Spleen (tissue), 11 donors: ENCODE measurements around the gene SORL1. TPM values are rescaled to one million over a fixed set of nuclear protein-coding genes. Genes with fewer than 3 reads are reported as not detected.

Source experiments
- DNase-seq: peaks from one replicate; pipeline ENCODE4 v3.0.0-alpha.2; 2020
- H3K27ac ChIP-seq, 8 donors: fragments of 200-600 bp; sonication (generic) in 7 of 8; 1 replicate in 4 of 8; 2 replicates in 4 of 8; pipeline versions ENCODE4 v1.5.0 to v1.8.0; 2016 to 2021; ENCODE audit warnings: inconsistent platforms in 4 of 8, mild to moderate bottlenecking in 4 of 8, moderate library complexity in 1 of 8
- H3K27me3 ChIP-seq, 7 donors: fragments of 200-600 bp; sonication (generic) in 6 of 7; replicated peaks in 1 of 7; 1 replicate in 4 of 7; 2 replicates in 3 of 7; pipeline versions ENCODE4 v1.5.0 to v1.8.0; 2016 to 2021; ENCODE audit warnings: inconsistent platforms in 3 of 7, mild to moderate bottlenecking in 1 of 7
- H3K36me3 ChIP-seq, 6 donors: fragments of 200-600 bp; sonication (generic) in 5 of 6; 1 replicate in 4 of 6; 2 replicates in 2 of 6; pipeline versions ENCODE4 v1.5.0 to v1.8.0; 2016 to 2021; ENCODE audit warnings: inconsistent platforms in 2 of 6
- H3K4me1 ChIP-seq, 6 donors: fragments of 200-600 bp; sonication (generic) in 5 of 6; 1 replicate in 3 of 6; 2 replicates in 3 of 6; pipeline versions ENCODE4 v1.5.0 to v1.8.0; 2016 to 2021; ENCODE audit warnings: inconsistent platforms in 3 of 6
- H3K4me3 ChIP-seq, 8 donors: fragments of 200-600 bp; sonication (generic) in 7 of 8; 1 replicate in 4 of 8; 2 replicates in 4 of 8; pipeline versions ENCODE4 v1.5.0 to v1.8.0; 2016 to 2021; ENCODE audit warnings: inconsistent platforms in 4 of 8, mild to moderate bottlenecking in 4 of 8, moderate library complexity in 2 of 8
- H3K9me3 ChIP-seq, 8 donors: fragments of 200-600 bp; sonication (generic) in 7 of 8; 1 replicate in 4 of 8; 2 replicates in 4 of 8; pipeline versions ENCODE4 v1.5.0 to v1.8.0; 2016 to 2021; ENCODE audit warnings: inconsistent platforms in 4 of 8
- POLR2A ChIP-seq, 3 donors: fragments of 450-650 bp; IDR thresholded peaks; one replicate each; pipeline ENCODE4 v1.5.1; 2017; ENCODE audit warnings: antibody characterized with exemption in 3 of 3, mild to moderate bottlenecking in 1 of 3
- POLR2AphosphoS5 ChIP-seq, 3 donors: sonication (generic); formaldehyde crosslinking; IDR thresholded peaks; one replicate each; pipeline ENCODE4 v1.5.1; 2017; ENCODE audit warnings: antibody characterized with exemption in 3 of 3
- WGBS, 5 donors: extraction: QIAGEN DNeasy Blood & Tissue Kit in 3 of 5; methylation state at CpG; one replicate each; pipeline versions ENCODE4 v1.1.5 to v1.1.7; 2013 to 2018; 5-methylcytosine and 5-hydroxymethylcytosine counted together
- intact Hi-C: fragments of 100-400 bp; cut with DNase I; formaldehyde crosslinking; loops from one replicate; pipeline ENCODE4 v1.15.0; 2023; ENCODE audit warnings: low total_unique reads
- polyA plus RNA-seq, 3 donors: library from polyadenylated mRNA; stranded (reverse); fragments of 200-250 nt; gene quantifications; one replicate each; pipeline ENCODE4 v1.2.1, GENCODE V29; 2013
- total RNA-seq, 7 donors: library from RNA; depleted of rRNA in 3 of 7; stranded (reverse); fragments of >200 nt in 3 of 7; fragmentation: NEBNext Ultra II Directional in 4 of 7; extraction: Animal tissue kit (Norgen Biotek cat#: 25700) in 4 of 7; gene quantifications; one replicate each; pipeline versions ENCODE4 v1.1.0 to v1.2.1, GENCODE V29; 2016 to 2021
- TF ChIP-seq, protein P1 (sequence below), 11 experiments: fragments of 200-600 bp in 7 of 11; fragments of 450-650 bp in 4 of 11; sonication (generic) in 4 of 11; IDR thresholded peaks in 8 of 11; conservative IDR thresholded peaks in 3 of 11; 1 replicate in 7 of 11; 2 replicates in 4 of 11; pipeline versions ENCODE4 v1.4.0 to v1.8.0; 2016 to 2021; ENCODE audit warnings: antibody characterized with exemption in 11 of 11, inconsistent platforms in 4 of 11, mild to moderate bottlenecking in 1 of 11
- donor health status: healthy with polysubstance abuse.
- donor health status: DM: no; HTN: no; CAD: no; lungs with moderate emphysema.
- donor health status: DM: no; HTN: no; CAD: no.
- donor health status: Bipolar disorder and iron deficiency.
- donor health status: healthy.
- donor health status: DM: no; HTN: no; CAD: no.
- donor health status: DM: yes; HTN: yes; CAD: no.

SORL1 gene
- total and polyA plus RNA-seq, 10 donors: 3.8 to 328 (median 148) TPM

DNA sequence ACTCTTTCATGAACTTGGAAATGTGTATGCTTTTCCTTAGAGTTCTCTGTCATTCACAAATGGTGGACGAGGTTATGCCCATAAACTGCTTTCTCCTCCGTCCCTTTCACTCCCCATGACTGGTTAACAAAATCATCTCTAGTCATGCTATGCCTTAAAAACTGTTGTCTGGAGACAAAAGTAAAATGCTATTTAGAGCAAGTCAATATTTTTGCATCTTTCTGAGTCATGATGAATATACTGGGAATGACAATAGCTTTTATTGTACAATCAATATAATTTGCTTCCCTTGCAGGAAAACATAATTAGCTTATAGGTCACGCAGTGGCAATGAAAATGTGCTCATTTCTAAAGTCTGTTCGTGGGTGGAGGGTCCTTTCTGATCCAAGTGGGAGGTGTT, 217.3 kb downstream of the SORL1 start:
- DNase-seq: no peak
- no peaks in the 10 kb centered on the region for H3K36me3 ChIP-seq
- TF ChIP-seq, protein P1, sequence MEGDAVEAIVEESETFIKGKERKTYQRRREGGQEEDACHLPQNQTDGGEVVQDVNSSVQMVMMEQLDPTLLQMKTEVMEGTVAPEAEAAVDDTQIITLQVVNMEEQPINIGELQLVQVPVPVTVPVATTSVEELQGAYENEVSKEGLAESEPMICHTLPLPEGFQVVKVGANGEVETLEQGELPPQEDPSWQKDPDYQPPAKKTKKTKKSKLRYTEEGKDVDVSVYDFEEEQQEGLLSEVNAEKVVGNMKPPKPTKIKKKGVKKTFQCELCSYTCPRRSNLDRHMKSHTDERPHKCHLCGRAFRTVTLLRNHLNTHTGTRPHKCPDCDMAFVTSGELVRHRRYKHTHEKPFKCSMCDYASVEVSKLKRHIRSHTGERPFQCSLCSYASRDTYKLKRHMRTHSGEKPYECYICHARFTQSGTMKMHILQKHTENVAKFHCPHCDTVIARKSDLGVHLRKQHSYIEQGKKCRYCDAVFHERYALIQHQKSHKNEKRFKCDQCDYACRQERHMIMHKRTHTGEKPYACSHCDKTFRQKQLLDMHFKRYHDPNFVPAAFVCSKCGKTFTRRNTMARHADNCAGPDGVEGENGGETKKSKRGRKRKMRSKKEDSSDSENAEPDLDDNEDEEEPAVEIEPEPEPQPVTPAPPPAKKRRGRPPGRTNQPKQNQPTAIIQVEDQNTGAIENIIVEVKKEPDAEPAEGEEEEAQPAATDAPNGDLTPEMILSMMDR (IDR thresholded peaks at IDR 0.05 in 8 of 11, conservative IDR thresholded peaks at IDR 0.05 in 3 of 11): no peak
- TF ChIP-seq POLR2AphosphoS5 (IDR thresholded peaks at IDR 0.05) (no peak), POLR2A (IDR thresholded peaks at IDR 0.05) (no peak)
- H3K4me3 ChIP-seq: no peak overlapping the region
- H3K27ac ChIP-seq: no peak overlapping the region
- H3K4me1 ChIP-seq: no peaks in the 10 kb centered on the region
- intact Hi-C loops: no loop called here
- H3K9me3 ChIP-seq: no peaks in the 10 kb centered on the region
- 69 to 82% (median 76%) methylated on average over 4 of the region's 4 CpGs for whole genome bisulfite sequencing, 5 donors
- peaks cover 0 to 8% (median 0%) of the 10 kb centered on the region in 7 donors for H3K27me3 ChIP-seq

DNA sequence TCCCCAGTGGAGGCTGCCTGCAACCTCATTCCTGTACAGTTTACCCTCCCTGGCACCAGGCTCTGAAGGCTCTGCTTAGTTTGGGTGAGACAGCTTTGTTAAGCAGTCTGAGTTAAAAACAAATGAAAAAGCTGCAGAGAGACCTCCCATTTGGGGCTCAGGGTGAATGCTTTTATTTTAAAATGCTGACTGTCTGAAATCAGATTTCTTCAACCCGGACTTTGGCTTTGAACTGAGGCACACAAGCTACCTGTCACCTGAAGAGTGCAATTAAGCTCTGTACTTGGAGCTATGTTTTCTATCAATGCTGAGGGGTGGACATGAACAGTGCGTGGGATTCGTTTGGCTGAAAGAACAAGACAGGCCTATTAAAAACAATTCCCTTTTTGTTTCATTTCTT, 218.2 kb downstream of the SORL1 start:
- H3K36me3 ChIP-seq: no peaks in the 10 kb centered on the region
- no peak overlapping the region for H3K27ac ChIP-seq
- peaks cover 0 to 2% (median 0%) of the 10 kb centered on the region in 7 donors for H3K27me3 ChIP-seq
- H3K4me1 ChIP-seq: no peaks in the 10 kb centered on the region
- DNase-seq: no peak
- intact Hi-C loops: no loop called here
- no peaks in the 10 kb centered on the region for H3K9me3 ChIP-seq
- TF ChIP-seq POLR2AphosphoS5 (IDR thresholded peaks at IDR 0.05) (no peak), POLR2A (IDR thresholded peaks at IDR 0.05) (no peak)
- TF ChIP-seq, protein P1 (IDR thresholded peaks at IDR 0.05 in 8 of 11, conservative IDR thresholded peaks at IDR 0.05 in 3 of 11): no peak
- 83 to 92% (median 90%) methylated on average over 3 of the region's 3 CpGs for WGBS, 5 donors
- H3K4me3 ChIP-seq: no peak overlapping the region

DNA sequence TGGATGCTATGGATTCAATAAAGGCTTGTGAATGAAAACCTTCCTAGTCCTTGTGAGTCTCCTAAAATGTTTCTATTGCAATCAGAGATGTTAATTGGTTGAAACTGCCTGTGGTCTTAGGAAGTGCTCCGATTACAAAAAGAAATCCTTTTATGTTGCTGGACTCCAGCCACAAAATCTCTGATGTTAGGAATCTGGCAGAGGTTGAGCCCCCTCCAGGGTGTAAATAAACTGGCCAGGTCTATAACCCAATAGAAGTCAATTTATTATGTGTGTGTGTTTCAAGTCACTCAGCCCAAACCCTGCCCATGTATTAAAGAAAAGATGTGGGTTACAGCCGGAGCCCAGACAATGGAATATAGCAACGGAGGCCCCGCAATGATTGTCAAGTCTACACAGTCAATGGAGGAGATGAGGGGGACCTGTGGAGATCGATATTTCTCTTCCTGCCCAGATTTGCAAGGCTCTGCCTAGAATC, 218.7 kb downstream of the SORL1 start:
- Histone ChIP-seq H3K27ac (no peak overlapping the region), H3K4me3 (no peak overlapping the region)

DNA sequence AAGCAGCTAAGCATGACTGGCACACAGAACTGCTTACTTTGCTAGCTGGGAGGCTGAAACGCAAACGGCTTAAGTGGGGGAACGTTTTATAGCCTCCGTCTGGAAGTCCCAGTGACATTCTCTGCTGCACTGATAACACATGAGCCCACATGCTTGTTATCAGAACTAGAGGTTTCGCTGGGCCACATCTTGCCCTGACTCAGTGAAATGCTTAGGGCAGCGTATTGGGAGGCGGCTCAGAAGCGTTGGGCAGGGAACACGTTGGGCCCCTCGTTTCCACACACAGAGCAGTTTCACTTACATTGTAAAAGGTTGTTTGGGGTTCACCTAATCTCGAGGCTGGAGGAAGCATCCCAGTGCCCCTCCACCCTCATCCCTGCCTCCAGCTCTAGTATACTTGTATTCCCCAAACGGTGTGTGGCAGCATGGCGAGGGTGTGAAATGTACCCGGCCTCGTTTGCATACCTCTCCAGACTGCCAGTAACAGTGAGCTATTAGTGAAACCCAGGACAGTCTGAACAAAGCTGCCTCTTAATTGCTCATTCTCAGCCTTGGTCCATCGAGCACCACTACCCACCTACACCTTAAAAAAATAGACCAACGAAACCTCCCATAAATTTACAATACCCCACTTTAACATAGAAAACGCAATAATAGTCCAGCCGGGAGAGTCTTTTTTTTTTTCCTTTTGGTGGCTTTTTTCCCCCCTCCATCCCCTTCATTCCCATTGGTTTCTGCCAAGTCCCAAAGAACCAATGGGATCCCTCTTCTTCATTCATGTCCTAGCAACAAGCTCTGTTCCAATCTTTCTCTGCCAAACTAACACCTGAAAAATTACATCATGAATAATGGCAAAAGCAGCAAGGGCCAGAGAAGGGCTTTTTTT, 219.4 kb downstream of the SORL1 start:
- TF ChIP-seq POLR2A (IDR thresholded peaks at IDR 0.05) (no peak), POLR2AphosphoS5 (IDR thresholded peaks at IDR 0.05) (no peak)
- TF ChIP-seq, protein P1 (IDR thresholded peaks at IDR 0.05 in 8 of 11, conservative IDR thresholded peaks at IDR 0.05 in 3 of 11): no peak
- intact Hi-C loops: no loop called here
- 76 to 84% (median 81%) methylated on average over 18 to 19 of the region's 19 CpGs for WGBS, 5 donors

More for the DNA sequence above, 218.7 kb downstream of the SORL1 start:
- intact Hi-C loops: no loop called here
- H3K36me3 ChIP-seq: no peaks in the 10 kb centered on the region
- H3K4me1 ChIP-seq: no peaks in the 10 kb centered on the region
- DNase-seq: no peak
- 85 to 92% (median 90%) methylated on average over 5 of the region's 5 CpGs for WGBS, 5 donors
- no peak for TF ChIP-seq POLR2AphosphoS5 (IDR thresholded peaks at IDR 0.05)
- TF ChIP-seq POLR2A (IDR thresholded peaks at IDR 0.05): no peak
- TF ChIP-seq, protein P1 (IDR thresholded peaks at IDR 0.05 in 8 of 11, conservative IDR thresholded peaks at IDR 0.05 in 3 of 11): no peak
- H3K27me3 ChIP-seq: no peaks in the 10 kb centered on the region
- H3K9me3 ChIP-seq: no peaks in the 10 kb centered on the region

More for the DNA sequence above, 219.4 kb downstream of the SORL1 start:
- Histone ChIP-seq H3K4me3 (no peak overlapping the region), H3K27ac (no peak overlapping the region), H3K27me3 (no peaks in the 10 kb centered on the region), H3K4me1 (no peaks in the 10 kb centered on the region), H3K36me3 (no peaks in the 10 kb centered on the region), H3K9me3 (no peaks in the 10 kb centered on the region)
- DNase-seq: no peak
